Mononuclear cell (primary cell): Measurements from ENCODE around the gene TBC1D10B. TPM values are rescaled to one million over a fixed set of nuclear protein-coding genes. Genes with fewer than 3 reads are reported as not detected.

ENCODE experiments used
- H3K27me3 ChIP-seq: 2 replicates; pipeline ENCODE4 v1.6.0; 2011; ENCODE audit warnings: low read length, control low read depth; ENCODE audit not compliant: insufficient read depth
- H3K4me1 ChIP-seq: 2 replicates; pipeline ENCODE4 v1.5.1; 2011; ENCODE audit warnings: mild to moderate bottlenecking, low read length, control low read depth; ENCODE audit not compliant: insufficient read depth
- H3K4me3 ChIP-seq: 2 replicates; pipeline ENCODE4 v1.5.1; 2011; ENCODE audit warnings: mild to moderate bottlenecking, low read length, moderate library complexity
- H3K9me3 ChIP-seq: 2 replicates; pipeline ENCODE4 v1.5.1; 2011; ENCODE audit warnings: low read depth, mild to moderate bottlenecking, control low read depth, low read length
- total RNA-seq: library from RNA; depleted of rRNA; stranded (reverse); fragments of >200 nt; gene quantifications from one replicate; pipeline ENCODE4 v1.2.3, GENCODE V29; 2012

The TBC1D10B gene
- total RNA-seq, 1 donor, result 12.0 TPM

GRCh38 chr16:30369091-30369937 is 980 bp downstream of the TBC1D10B start:
- no peaks in the 10 kb centered on the region for H3K27me3 ChIP-seq
- peak overlapping the region; percentile 58 for H3K4me3 ChIP-seq
- H3K9me3 ChIP-seq, result no peaks in the 10 kb centered on the region
- peaks cover 39% of the 10 kb centered on the region for H3K4me1 ChIP-seq

GRCh38 chr16:30368792-30369090 is 1.6 kb downstream of the TBC1D10B start:
- H3K4me3 ChIP-seq, result peak overlapping the region; percentile 58
- peaks cover 39% of the 10 kb centered on the region for H3K4me1 ChIP-seq
- no peaks in the 10 kb centered on the region for H3K27me3 ChIP-seq
- no peaks in the 10 kb centered on the region for H3K9me3 ChIP-seq

GRCh38 chr16:30368122-30368791 is 2.0 kb downstream of the TBC1D10B start:
- Histone ChIP-seq H3K9me3 (no peaks in the 10 kb centered on the region), H3K4me3 (peak overlapping the region; percentile 58), H3K27me3 (no peaks in the 10 kb centered on the region), H3K4me1 (peaks cover 39% of the 10 kb centered on the region)

GRCh38 chr16:30367349-30368009 is 2.8 kb downstream of the TBC1D10B start:
- no peaks in the 10 kb centered on the region for H3K9me3 ChIP-seq
- peaks cover 39% of the 10 kb centered on the region for H3K4me1 ChIP-seq
- no peak overlapping the region for H3K4me3 ChIP-seq
- no peaks in the 10 kb centered on the region for H3K27me3 ChIP-seq

- Histone ChIP-seq H3K4me3 (no peak overlapping the region), H3K9me3 (no peaks in the 10 kb centered on the region), H3K27me3 (no peaks in the 10 kb centered on the region), H3K4me1 (peaks cover 37% of the 10 kb centered on the region)
Measured at GRCh38 chr16:30366511-30366910, 3.8 kb downstream of the TBC1D10B start.

GRCh38 chr16:30365200-30365599 is 5.1 kb downstream of the TBC1D10B start:
- Histone ChIP-seq H3K27me3 (no peaks in the 10 kb centered on the region), H3K4me1 (peaks cover 31% of the 10 kb centered on the region), H3K9me3 (no peaks in the 10 kb centered on the region), H3K4me3 (no peak overlapping the region)

GRCh38 chr16:30361180-30361579 is 9.1 kb downstream of the TBC1D10B start:
- no peak overlapping the region for H3K4me3 ChIP-seq
- H3K9me3 ChIP-seq, result no peaks in the 10 kb centered on the region
- no peaks in the 10 kb centered on the region for H3K27me3 ChIP-seq
- peaks cover 6% of the 10 kb centered on the region for H3K4me1 ChIP-seq

GRCh38 chr16:30359871-30360170 is 10.5 kb downstream of the TBC1D10B start:
- Histone ChIP-seq H3K4me1 (peaks cover 15% of the 10 kb centered on the region), H3K4me3 (no peak overlapping the region), H3K9me3 (no peaks in the 10 kb centered on the region), H3K27me3 (no peaks in the 10 kb centered on the region)

GRCh38 chr16:30358990-30359870 is 11.1 kb downstream of the TBC1D10B start:
- Histone ChIP-seq H3K9me3 (no peaks in the 10 kb centered on the region), H3K27me3 (no peaks in the 10 kb centered on the region), H3K4me3 (no peak overlapping the region), H3K4me1 (peaks cover 19% of the 10 kb centered on the region)

GRCh38 chr16:30358577-30358936 is 11.7 kb downstream of the TBC1D10B start:
- no peak overlapping the region for H3K4me3 ChIP-seq
- H3K9me3 ChIP-seq, result no peaks in the 10 kb centered on the region
- no peaks in the 10 kb centered on the region for H3K27me3 ChIP-seq
- H3K4me1 ChIP-seq, result peaks cover 25% of the 10 kb centered on the region

GRCh38 chr16:30357715-30358576 is 12.3 kb downstream of the TBC1D10B start:
- H3K9me3 ChIP-seq, result no peaks in the 10 kb centered on the region
- H3K4me3 ChIP-seq, result no peak overlapping the region
- H3K27me3 ChIP-seq, result no peaks in the 10 kb centered on the region
- peaks cover 29% of the 10 kb centered on the region for H3K4me1 ChIP-seq

- H3K4me1 ChIP-seq, result peaks cover 29% of the 10 kb centered on the region
- H3K4me3 ChIP-seq, result no peak overlapping the region
- no peaks in the 10 kb centered on the region for H3K9me3 ChIP-seq
- H3K27me3 ChIP-seq, result no peaks in the 10 kb centered on the region
Measured at GRCh38 chr16:30357085-30357714, 13.1 kb downstream of the TBC1D10B start.

GRCh38 chr16:30356401-30357084 is 13.8 kb downstream of the TBC1D10B start:
- H3K4me1 ChIP-seq, result peaks cover 29% of the 10 kb centered on the region
- no peak overlapping the region for H3K4me3 ChIP-seq
- no peaks in the 10 kb centered on the region for H3K27me3 ChIP-seq
- no peaks in the 10 kb centered on the region for H3K9me3 ChIP-seq
